Activated naive CD8-positive, alpha-beta T cell treated with anti-CD3 and anti-CD28 coated beads for 36 hours (primary cell): ENCODE data around the gene LIPM. TPM values are rescaled to one million over a fixed set of nuclear protein-coding genes. Genes with fewer than 3 reads are reported as not detected.

Experiments
- DNase-seq: peaks from one replicate; pipeline ENCODE4 v3.0.0; 2021
- H3K27ac Mint-ChIP-seq: one replicate; pipeline ENCODE4 v1.8.0; 2022; ENCODE audit warnings: mild to moderate bottlenecking, moderate library complexity, mixed read lengths
- H3K27me3 Mint-ChIP-seq: one replicate; pipeline ENCODE4 v1.8.0; 2022; ENCODE audit warnings: mild to moderate bottlenecking, mixed read lengths
- H3K36me3 Mint-ChIP-seq: one replicate; pipeline ENCODE4 v1.8.0; 2021; ENCODE audit warnings: mild to moderate bottlenecking, mixed read lengths
- H3K4me1 Mint-ChIP-seq: one replicate; pipeline ENCODE4 v1.8.0; 2021; ENCODE audit warnings: mixed read lengths
- H3K4me3 Mint-ChIP-seq: one replicate; pipeline ENCODE4 v1.8.0; 2022; ENCODE audit warnings: mild to moderate bottlenecking, moderate library complexity, mixed read lengths
- H3K9me3 Mint-ChIP-seq: one replicate; pipeline ENCODE4 v1.8.0; 2022; ENCODE audit warnings: mixed read lengths
- total RNA-seq, 2 experiments: library from RNA; stranded (reverse); gene quantifications; one replicate each; pipeline ENCODE4 v1.2.3, GENCODE V29; 2021

Gene LIPM
- total RNA-seq, 2 experiments from 2014 or later, result not detected

GRCh38 chr10:88788924-88789323 is 13.6 kb upstream of the LIPM start:
- H3K27ac Mint-ChIP-seq, result no peak overlapping the region
- H3K36me3 Mint-ChIP-seq, result peaks cover 2% of the 10 kb centered on the region
- H3K4me1 Mint-ChIP-seq, result peaks cover 25% of the 10 kb centered on the region
- no peaks in the 10 kb centered on the region for H3K9me3 Mint-ChIP-seq
- H3K4me3 Mint-ChIP-seq, result no peak overlapping the region
- DNase-seq, result no peak
- no peaks in the 10 kb centered on the region for H3K27me3 Mint-ChIP-seq

GRCh38 chr10:88791924-88792323 is 10.6 kb upstream of the LIPM start:
- Mint-ChIP-seq H3K4me3 (no peak overlapping the region), H3K9me3 (no peaks in the 10 kb centered on the region)
- peak; percentile 14 for DNase-seq

GRCh38 chr10:88792661-88793060 is 9.9 kb upstream of the LIPM start:
- H3K4me3 Mint-ChIP-seq, result no peak overlapping the region
- no peaks in the 10 kb centered on the region for H3K9me3 Mint-ChIP-seq
- H3K4me1 Mint-ChIP-seq, result peaks cover 26% of the 10 kb centered on the region
- H3K36me3 Mint-ChIP-seq, result peaks cover 2% of the 10 kb centered on the region
- DNase-seq, result no peak
- H3K27me3 Mint-ChIP-seq, result peaks cover 3% of the 10 kb centered on the region
- no peak overlapping the region for H3K27ac Mint-ChIP-seq

More at GRCh38 chr10:88791924-88792323, 10.6 kb upstream of the LIPM start:
- Mint-ChIP-seq H3K4me1 (peaks cover 26% of the 10 kb centered on the region), H3K36me3 (peaks cover 2% of the 10 kb centered on the region), H3K27ac (no peak overlapping the region), H3K27me3 (peaks cover 3% of the 10 kb centered on the region)

- H3K27ac Mint-ChIP-seq, result peak overlapping the region; percentile 60
These were observed 8.7 kb upstream of the LIPM start for GRCh38 chr10:88793712-88794299.

GRCh38 chr10:88794731-88795130 is 7.8 kb upstream of the LIPM start:
- no peak overlapping the region for H3K4me3 Mint-ChIP-seq
- no peak for DNase-seq
- H3K36me3 Mint-ChIP-seq, result peaks cover 2% of the 10 kb centered on the region
- H3K4me1 Mint-ChIP-seq, result peaks cover 26% of the 10 kb centered on the region
- no peaks in the 10 kb centered on the region for H3K9me3 Mint-ChIP-seq
- no peak overlapping the region for H3K27ac Mint-ChIP-seq
- H3K27me3 Mint-ChIP-seq, result peaks cover 8% of the 10 kb centered on the region

More at GRCh38 chr10:88793712-88794299, 8.7 kb upstream of the LIPM start:
- Mint-ChIP-seq H3K4me1 (peaks cover 26% of the 10 kb centered on the region), H3K27me3 (peaks cover 8% of the 10 kb centered on the region), H3K9me3 (no peaks in the 10 kb centered on the region), H3K36me3 (peaks cover 2% of the 10 kb centered on the region), H3K4me3 (no peak overlapping the region)
- DNase-seq, result no peak

- Mint-ChIP-seq H3K4me1 (peaks cover 9% of the 10 kb centered on the region), H3K9me3 (no peaks in the 10 kb centered on the region), H3K4me3 (no peak overlapping the region), H3K36me3 (no peaks in the 10 kb centered on the region), H3K27me3 (peaks cover 8% of the 10 kb centered on the region), H3K27ac (no peak overlapping the region)
- DNase-seq, result peak; percentile 13
These were observed 2.1 kb upstream of the LIPM start for GRCh38 chr10:88800152-88801125.

GRCh38 chr10:88803641-88804040 is 1.1 kb downstream of the LIPM start:
- no peak overlapping the region for H3K4me3 Mint-ChIP-seq
- peaks cover 9% of the 10 kb centered on the region for H3K4me1 Mint-ChIP-seq
- H3K27ac Mint-ChIP-seq, result no peak overlapping the region
- no peak for DNase-seq
- H3K27me3 Mint-ChIP-seq, result no peaks in the 10 kb centered on the region
- no peaks in the 10 kb centered on the region for H3K36me3 Mint-ChIP-seq
- H3K9me3 Mint-ChIP-seq, result no peaks in the 10 kb centered on the region

GRCh38 chr10:88804083-88804812 is 1.7 kb downstream of the LIPM start:
- Mint-ChIP-seq H3K27ac (no peak overlapping the region), H3K9me3 (no peaks in the 10 kb centered on the region), H3K4me1 (peaks cover 9% of the 10 kb centered on the region), H3K36me3 (no peaks in the 10 kb centered on the region), H3K4me3 (no peak overlapping the region), H3K27me3 (no peaks in the 10 kb centered on the region)
- no peak for DNase-seq

GRCh38 chr10:88805361-88805760 is 2.8 kb downstream of the LIPM start:
- Mint-ChIP-seq H3K27ac (no peak overlapping the region), H3K4me3 (no peak overlapping the region), H3K4me1 (peaks cover 12% of the 10 kb centered on the region), H3K36me3 (no peaks in the 10 kb centered on the region), H3K9me3 (no peaks in the 10 kb centered on the region), H3K27me3 (no peaks in the 10 kb centered on the region)
- no peak for DNase-seq

GRCh38 chr10:88805924-88806323 is 3.4 kb downstream of the LIPM start:
- H3K27me3 Mint-ChIP-seq, result no peaks in the 10 kb centered on the region

GRCh38 chr10:88809621-88810020 is 7.1 kb downstream of the LIPM start:
- no peak for DNase-seq
- H3K9me3 Mint-ChIP-seq, result no peaks in the 10 kb centered on the region
- H3K36me3 Mint-ChIP-seq, result no peaks in the 10 kb centered on the region
- no peak overlapping the region for H3K4me3 Mint-ChIP-seq
- H3K27me3 Mint-ChIP-seq, result no peaks in the 10 kb centered on the region
- H3K27ac Mint-ChIP-seq, result no peak overlapping the region
- peaks cover 11% of the 10 kb centered on the region for H3K4me1 Mint-ChIP-seq

More at GRCh38 chr10:88805924-88806323, 3.4 kb downstream of the LIPM start:
- Mint-ChIP-seq H3K27ac (no peak overlapping the region), H3K36me3 (no peaks in the 10 kb centered on the region), H3K9me3 (no peaks in the 10 kb centered on the region), H3K4me1 (peaks cover 11% of the 10 kb centered on the region), H3K4me3 (no peak overlapping the region)
- no peak for DNase-seq

GRCh38 chr10:88810196-88810961 is 7.8 kb downstream of the LIPM start:
- peaks cover 16% of the 10 kb centered on the region for H3K4me1 Mint-ChIP-seq
- H3K27me3 Mint-ChIP-seq, result no peaks in the 10 kb centered on the region
- H3K4me3 Mint-ChIP-seq, result no peak overlapping the region
- DNase-seq, result no peak
- no peaks in the 10 kb centered on the region for H3K9me3 Mint-ChIP-seq
- H3K36me3 Mint-ChIP-seq, result no peaks in the 10 kb centered on the region
- H3K27ac Mint-ChIP-seq, result peak overlapping the region; percentile 14

GRCh38 chr10:88813200-88813599 is 10.7 kb downstream of the LIPM start:
- Mint-ChIP-seq H3K27ac (no peak overlapping the region), H3K36me3 (no peaks in the 10 kb centered on the region), H3K4me1 (peaks cover 20% of the 10 kb centered on the region), H3K4me3 (no peak overlapping the region), H3K9me3 (no peaks in the 10 kb centered on the region), H3K27me3 (no peaks in the 10 kb centered on the region)
- DNase-seq, result no peak

GRCh38 chr10:88819290-88819689 is 16.8 kb downstream of the LIPM start:
- Mint-ChIP-seq H3K27ac (no peak overlapping the region), H3K27me3 (no peaks in the 10 kb centered on the region), H3K9me3 (peaks cover 9% of the 10 kb centered on the region), H3K4me1 (peaks cover 11% of the 10 kb centered on the region), H3K4me3 (no peak overlapping the region), H3K36me3 (peaks cover 3% of the 10 kb centered on the region)
- DNase-seq, result no peak
